Duodenal mucosa (tissue), 2 donors: ENCODE data around the gene H2BK1.

Source experiments
- H3K27ac ChIP-seq: one replicate; pipeline ENCODE4 v1.7.0; 2013; ENCODE audit warnings: low read depth, low read length
- H3K27me3 ChIP-seq, 2 donors: one replicate each; pipeline ENCODE4 v1.7.0; 2013; ENCODE audit warnings: low read length in 2 of 2, control low read depth in 1 of 2; ENCODE audit not compliant: insufficient read depth in 2 of 2, control insufficient read depth in 1 of 2
- H3K36me3 ChIP-seq, 2 donors: one replicate each; pipeline ENCODE4 v1.7.0; 2013; ENCODE audit warnings: low read length in 2 of 2, control low read depth in 1 of 2; ENCODE audit not compliant: insufficient read depth in 2 of 2, control insufficient read depth in 1 of 2
- H3K4me1 ChIP-seq, 2 donors: one replicate each; pipeline ENCODE4 v1.7.0; 2013; ENCODE audit warnings: low read length in 2 of 2, control low read depth in 1 of 2; ENCODE audit not compliant: insufficient read depth in 2 of 2, control insufficient read depth in 1 of 2
- H3K4me3 ChIP-seq, 2 donors: one replicate each; pipeline ENCODE4 v1.7.0; 2013; ENCODE audit warnings: low read length in 2 of 2, low read depth in 1 of 2
- H3K9ac ChIP-seq, 2 donors: one replicate each; pipeline ENCODE4 v1.7.0; 2013; ENCODE audit warnings: low read length in 2 of 2, low read depth in 1 of 2
- H3K9me3 ChIP-seq, 2 donors: one replicate each; pipeline ENCODE4 v1.7.0; 2013; ENCODE audit warnings: low read length in 2 of 2, control low read depth in 1 of 2; ENCODE audit not compliant: control insufficient read depth in 1 of 2

H2BK1 gene

GRCh38 chr7:151172273-151173141, 37.8 kb downstream of the H2BK1 start:
- no peaks in the 10 kb centered on the region for H3K9me3 ChIP-seq
- H3K36me3 ChIP-seq, result no peaks in the 10 kb centered on the region
- H3K9ac ChIP-seq, result no peak overlapping the region
- no peak overlapping the region for H3K4me3 ChIP-seq
- H3K27me3 ChIP-seq, result peaks cover 32 to 41% of the 10 kb centered on the region in 2 donors
- H3K27ac ChIP-seq, result no peak overlapping the region
- H3K4me1 ChIP-seq, result no peaks in the 10 kb centered on the region

DNA sequence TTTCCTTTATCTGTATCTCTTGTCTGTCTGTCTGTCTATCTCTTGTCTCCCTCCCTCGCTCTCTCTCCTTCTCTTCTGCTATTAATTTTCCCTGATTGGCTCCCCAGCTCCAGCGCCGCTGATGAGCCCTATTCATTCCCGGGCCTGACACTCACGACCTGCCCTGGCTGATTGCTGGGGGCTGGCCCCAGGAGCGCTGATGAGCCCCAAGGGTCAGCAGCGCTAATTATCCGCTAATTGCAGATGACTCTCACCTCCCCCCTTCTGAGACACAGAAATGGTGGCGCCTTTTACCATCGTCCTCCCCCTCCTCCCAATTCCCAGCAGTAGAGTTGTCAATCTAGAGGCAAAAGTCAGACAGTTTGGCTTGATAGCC, 41.5 kb downstream of the H2BK1 start:
- Histone ChIP-seq H3K9me3 (no peaks in the 10 kb centered on the region), H3K4me3 (no peak overlapping the region), H3K27me3 (peaks cover 52 to 60% of the 10 kb centered on the region in 2 donors), H3K27ac (no peak overlapping the region), H3K4me1 (peaks cover 4% of the 10 kb centered on the region in 2 donors), H3K36me3 (no peaks in the 10 kb centered on the region), H3K9ac (no peak overlapping the region)

DNA sequence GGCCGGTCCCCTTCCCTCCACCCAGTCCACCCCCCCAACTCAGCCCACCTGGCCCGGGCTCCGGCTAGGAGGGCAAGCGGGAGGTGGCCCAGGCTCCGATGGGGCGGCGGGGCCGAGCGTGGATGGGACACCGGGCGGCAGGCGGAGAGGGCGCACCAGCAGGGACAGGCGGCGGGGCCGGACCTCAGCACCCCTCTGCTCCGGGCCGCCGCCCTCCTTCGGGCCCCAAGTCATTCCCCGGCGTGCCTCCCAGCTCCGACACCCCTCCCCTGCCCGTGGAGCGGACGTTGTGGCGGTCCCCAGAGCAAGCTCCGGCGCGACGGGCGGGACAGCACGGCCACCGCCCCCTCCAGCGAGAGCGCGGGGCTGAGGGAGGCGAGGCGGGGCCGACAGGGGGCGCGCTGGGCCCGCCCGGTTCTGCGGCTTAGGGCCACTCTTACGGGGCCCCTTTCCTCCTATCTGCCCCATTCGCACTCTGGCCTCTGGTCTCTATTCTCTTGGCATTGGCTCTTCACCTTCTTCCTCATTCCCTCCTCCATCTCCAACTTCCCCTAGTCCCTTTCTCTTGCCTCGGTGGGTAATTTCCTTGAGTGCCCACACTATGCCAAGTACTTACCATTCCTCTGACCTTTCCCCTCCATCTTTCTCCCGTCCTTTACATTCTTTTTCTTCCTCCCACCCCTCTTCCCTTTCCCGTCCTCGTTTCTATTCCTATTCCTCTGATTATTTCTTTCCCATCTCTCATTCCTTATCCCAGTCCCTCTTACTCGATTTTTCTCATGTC, 42.1 kb downstream of the H2BK1 start:
- H3K9ac ChIP-seq, result no peak overlapping the region

DNA sequence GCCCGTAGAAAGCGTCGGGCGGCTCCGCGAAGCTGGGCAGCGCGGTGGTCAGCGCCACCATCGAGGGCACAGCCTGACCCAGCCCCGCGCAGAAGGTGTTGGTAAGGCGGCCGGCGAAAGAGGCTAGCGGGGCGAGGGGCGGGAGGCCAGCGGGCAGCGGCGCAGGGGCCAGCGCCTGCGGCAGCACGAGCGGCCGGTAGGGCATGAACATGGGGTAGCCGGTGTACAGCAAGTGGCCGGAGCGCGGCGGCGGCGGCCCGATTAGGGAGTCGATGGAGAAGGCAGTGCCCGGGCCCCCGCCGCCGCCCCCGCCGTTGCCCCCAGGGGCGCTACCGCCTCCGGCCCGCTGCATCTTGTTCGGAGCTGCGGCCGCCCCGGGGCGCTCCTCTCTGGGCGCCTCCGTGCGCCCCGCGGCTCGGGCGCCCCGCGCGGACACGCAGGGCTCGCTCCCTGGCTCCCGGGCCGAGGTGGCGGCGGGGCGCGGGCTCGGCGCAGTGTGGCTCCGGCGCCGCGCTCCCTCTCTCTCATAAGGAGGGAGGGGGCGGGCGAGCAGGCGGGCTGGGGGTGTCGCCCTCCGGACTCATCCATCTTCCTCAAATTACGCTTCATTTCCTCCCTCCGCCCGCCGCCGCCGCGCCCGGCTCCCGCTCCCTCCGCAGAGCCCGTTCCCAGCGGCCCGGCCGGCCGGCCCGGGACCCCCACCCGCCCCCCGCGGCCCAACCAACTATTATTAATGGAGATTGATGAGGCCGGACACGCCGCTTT, 42.9 kb downstream of the H2BK1 start, which contains the start of gene GBX1:
Gene GBX1, minus strand, starts transcription at position 498 of the 765 bp plus-strand sequence. Its CDS starts 146 bp downstream, at position 352.
- H3K9me3 ChIP-seq, result no peaks in the 10 kb centered on the region
- no peaks in the 10 kb centered on the region for H3K36me3 ChIP-seq
- peaks cover 4% of the 10 kb centered on the region in 2 donors for H3K4me1 ChIP-seq
- peaks cover 50 to 56% of the 10 kb centered on the region in 2 donors for H3K27me3 ChIP-seq
- H3K27ac ChIP-seq, result no peak within 1 kb of the TSS
- peak within 1 kb of the TSS; percentile 47 to 55 for H3K4me3 ChIP-seq
- H3K9ac ChIP-seq, result no peak within 1 kb of the TSS

More for the DNA sequence above, 42.1 kb downstream of the H2BK1 start:
- peaks cover 4% of the 10 kb centered on the region in 2 donors for H3K4me1 ChIP-seq
- no peaks in the 10 kb centered on the region for H3K36me3 ChIP-seq
- no peaks in the 10 kb centered on the region for H3K9me3 ChIP-seq
- H3K27me3 ChIP-seq, result peaks cover 52 to 58% of the 10 kb centered on the region in 2 donors
- H3K27ac ChIP-seq, result no peak overlapping the region
- H3K4me3 ChIP-seq, result peak overlapping the region; percentile 47 to 55

DNA sequence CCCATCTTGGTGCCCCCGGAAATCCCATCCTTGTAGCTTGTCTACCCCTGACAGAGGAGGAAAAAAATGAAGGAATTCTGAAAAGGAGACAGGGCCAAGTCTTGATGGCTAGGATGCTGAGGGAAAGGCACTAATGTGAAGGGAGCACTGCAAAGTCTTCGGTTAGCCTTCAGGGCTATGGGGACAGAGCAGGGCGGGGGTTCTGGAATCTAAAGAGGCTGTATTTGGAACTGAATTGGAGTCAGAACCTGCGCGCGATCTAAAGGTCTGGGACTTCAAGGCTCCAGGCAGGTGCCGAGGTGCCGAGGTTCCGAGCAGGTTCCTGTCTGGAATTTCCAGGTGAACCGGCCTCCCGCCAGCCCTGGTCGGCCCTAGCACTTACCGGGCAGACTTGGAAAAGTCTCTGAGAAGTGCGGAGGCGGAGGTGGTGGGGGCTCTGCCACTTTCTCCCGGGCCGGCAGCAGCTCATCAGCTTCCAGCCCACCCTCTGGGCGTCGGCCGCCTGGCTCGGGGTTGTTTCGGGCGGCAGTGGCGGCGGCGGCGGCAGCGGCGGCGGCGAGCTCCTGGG, 43.6 kb downstream of the H2BK1 start:
- H3K4me3 ChIP-seq, result no peak overlapping the region
- H3K27me3 ChIP-seq, result peaks cover 49 to 53% of the 10 kb centered on the region in 2 donors
- no peaks in the 10 kb centered on the region for H3K36me3 ChIP-seq
- H3K9ac ChIP-seq, result no peak overlapping the region
- H3K9me3 ChIP-seq, result no peaks in the 10 kb centered on the region
- no peak overlapping the region for H3K27ac ChIP-seq
- peaks cover 4% of the 10 kb centered on the region in 2 donors for H3K4me1 ChIP-seq

- H3K27me3 ChIP-seq, result peaks cover 25 to 33% of the 10 kb centered on the region in 2 donors
- no peaks in the 10 kb centered on the region for H3K36me3 ChIP-seq
- H3K9ac ChIP-seq, result no peak overlapping the region
- H3K4me1 ChIP-seq, result peaks cover 2 to 4% of the 10 kb centered on the region in 2 donors
- no peak overlapping the region for H3K4me3 ChIP-seq
- H3K27ac ChIP-seq, result no peak overlapping the region
- no peaks in the 10 kb centered on the region for H3K9me3 ChIP-seq
Observed at GRCh38 chr7:151161757-151162156, 48.5 kb downstream of the H2BK1 start.
